PC-9 (cell line): ENCODE measurements around the gene SLC22A14.

Experiments used
- CTCF ChIP-seq: fragments of 200-600 bp; sonication (generic); conservative IDR thresholded peaks from 2 replicates; pipeline ENCODE4 v1.6.1; 2017; ENCODE audit warnings: mixed run types, antibody characterized with exemption, mild to moderate bottlenecking, moderate library complexity
- EZH2 ChIP-seq: fragments of 200-600 bp; sonication (generic); IDR thresholded peaks from 2 replicates; pipeline ENCODE4 v1.8.0; 2017; ENCODE audit warnings: antibody characterized with exemption, low read depth

DNA sequence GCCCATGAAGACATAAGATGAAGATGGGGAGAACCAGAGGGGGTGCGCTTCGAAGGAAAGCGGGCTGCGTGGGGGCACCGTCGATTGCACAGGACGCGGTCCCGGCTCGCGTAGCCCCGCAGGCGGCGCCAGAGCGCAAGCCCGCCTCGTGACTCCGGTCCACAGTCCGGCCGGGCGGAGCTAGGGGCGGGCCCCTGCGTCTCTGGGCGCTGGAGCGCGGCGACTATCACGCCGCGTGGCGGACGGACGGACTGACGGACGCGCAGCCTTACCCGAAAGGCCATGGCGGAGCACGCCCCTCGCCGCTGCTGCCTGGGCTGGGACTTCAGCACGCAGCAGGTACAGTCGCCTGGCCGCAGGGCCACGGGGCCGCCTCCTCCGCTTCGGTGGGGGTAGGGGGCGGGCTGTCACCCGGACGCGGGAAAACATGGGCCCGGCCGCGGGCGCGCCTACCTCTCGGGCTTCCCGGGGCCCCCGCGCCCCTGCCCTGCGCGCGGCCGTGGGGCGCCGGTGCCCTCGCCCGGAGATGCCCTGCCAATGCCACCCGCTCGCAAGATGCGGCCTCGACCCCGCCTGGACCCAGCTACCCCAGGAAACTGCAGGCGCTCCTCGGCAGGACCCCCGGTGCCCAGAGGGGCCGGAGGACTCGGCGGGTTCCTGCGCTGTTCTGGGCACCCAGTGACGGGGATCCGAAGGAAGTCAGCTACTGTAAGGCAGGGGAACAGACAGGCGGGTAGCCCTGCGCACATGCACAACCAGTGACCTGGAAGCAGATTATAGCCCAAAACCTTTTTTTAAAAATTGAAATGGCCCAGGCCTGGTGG is 64.7 kb downstream of the SLC22A14 start, which contains the start of gene XYLB:
- TF ChIP-seq CTCF: peak; percentile 66
- TF ChIP-seq EZH2: no peak
